Measurements from ENCODE around the gene CLTCL1.
"Not testable (repeated sequence)": the region's sequence is repeated elsewhere in the genome, so short reads cannot be mapped to it uniquely, and the experiment has no call there.

CLTCL1 gene

GRCh38 chr22:19291580-19292457 is at the start of gene CLTCL1:
Gene CLTCL1, minus strand, starts transcription at chr22:19291719. Its CDS starts 78 bp downstream, at chr22:19291641.
- DNase-seq (ENCODE audit: low read depth): no peak

DNA sequence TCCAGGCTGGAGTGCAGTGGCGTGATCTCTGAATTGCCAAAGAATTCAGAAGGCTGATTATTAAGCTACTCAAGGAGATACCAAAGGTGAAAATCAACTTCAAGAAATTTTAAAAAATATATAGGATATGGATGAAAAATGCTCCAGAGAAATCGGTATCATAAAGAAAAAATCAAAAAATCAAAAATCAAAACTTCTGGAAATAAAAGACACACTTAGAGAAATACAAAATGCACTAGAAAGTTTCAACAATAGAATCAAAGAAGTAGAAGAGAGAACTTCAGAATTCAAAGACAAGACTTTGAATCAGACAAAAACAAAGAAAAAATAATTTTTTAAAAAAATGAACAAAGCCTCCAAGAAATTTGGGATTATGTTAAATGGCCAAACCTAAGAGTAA is 45.6 kb upstream of the CLTCL1 start:
- no peak for DNase-seq (ENCODE audit: low read depth)

DNA sequence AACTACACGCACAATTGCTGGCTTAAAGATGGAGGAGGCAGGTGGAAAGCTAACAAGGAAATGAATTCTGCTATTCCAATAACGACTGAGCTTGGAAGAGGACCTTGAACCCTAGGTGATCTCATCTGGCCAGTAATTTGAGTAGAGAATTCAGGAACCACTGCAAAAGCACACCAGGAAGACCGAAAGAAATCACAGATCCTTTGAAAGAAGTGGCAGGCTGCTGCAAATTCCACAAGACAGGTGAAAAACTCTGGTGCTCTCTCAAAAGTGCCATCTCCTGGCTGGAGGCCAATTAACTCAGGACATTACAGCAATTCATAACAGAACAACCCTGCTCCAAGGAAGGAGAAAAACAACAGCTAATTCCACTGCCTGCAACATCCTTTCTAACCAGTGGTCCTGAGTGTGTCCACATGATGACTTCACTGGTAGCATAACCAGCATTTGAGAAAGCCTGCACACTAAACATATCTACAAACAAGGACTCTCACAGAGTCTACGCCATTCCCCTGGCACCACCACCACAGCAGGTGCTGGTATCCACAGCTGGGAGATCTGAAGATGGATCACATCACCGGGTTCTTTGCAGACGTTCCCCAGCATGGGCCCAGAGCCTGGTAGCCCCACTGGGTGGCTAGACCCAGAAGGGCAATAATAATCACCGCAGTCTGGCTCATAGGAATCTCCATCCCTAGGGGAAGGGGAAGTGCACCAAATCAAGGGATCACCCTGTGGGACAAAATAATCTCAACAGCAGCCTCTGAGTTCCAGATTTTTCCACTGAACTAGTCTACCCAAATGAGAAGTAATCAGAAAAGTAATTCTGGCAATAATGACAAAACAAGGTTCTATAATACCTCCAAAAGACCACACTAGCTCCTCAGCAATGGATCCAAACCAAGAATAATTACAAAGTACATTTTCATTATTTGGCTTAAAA is 44.9 kb upstream of the CLTCL1 start:
- DNase-seq (ENCODE audit: low read depth): no peak

DNA sequence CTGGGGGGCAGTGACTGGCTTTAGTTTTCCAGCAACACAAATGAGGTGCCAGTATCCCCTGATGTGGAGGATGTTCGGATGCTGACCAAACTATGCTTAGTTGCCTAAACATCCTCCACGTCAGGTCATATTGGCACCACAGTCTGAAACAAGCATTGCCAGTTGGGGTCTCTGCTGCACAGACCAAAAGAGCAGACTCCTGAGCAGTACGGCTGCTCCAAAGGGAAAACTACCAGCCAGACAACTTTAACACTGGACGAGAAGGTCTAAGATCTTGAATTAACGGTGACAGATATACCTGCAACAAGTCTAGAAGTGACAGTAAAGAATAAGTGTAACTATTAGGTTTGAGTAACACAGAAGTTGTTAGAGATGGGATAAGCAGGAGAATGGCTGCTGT is 40.5 kb upstream of the CLTCL1 start:
- no peak for DNase-seq (ENCODE audit: low read depth)

- DNase-seq (ENCODE audit: low read depth): no peak
Observed at GRCh38 chr22:19331474-19331873, 40.0 kb upstream of the CLTCL1 start.

DNA sequence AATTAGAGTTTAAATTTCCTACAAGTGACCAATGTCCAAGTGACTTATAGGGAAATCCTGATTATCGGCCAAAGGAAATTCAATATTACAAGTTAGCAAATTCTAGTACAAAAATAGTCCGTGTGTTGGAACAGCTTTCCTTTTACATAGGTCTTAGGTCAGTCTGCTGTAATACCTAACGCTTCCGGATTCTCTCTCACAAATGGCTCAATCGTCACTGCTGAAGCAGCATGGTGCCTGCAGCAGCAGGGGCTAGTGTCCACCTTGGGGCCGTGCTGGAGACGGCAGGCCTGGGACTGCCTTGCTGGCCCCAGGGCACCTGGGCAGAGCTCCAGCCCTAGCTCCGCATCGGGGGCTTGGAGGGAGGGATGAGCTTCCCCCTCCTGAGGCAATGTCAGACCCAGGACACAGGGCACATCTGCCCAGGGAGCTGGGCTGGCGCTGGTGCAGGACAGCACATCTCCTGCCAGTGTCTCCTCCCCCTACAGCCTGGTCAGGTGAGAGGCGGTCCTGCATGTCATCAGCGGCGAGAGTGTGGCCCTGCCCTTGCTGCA is 39.4 kb upstream of the CLTCL1 start:
- DNase-seq (ENCODE audit: low read depth): no peak

DNA sequence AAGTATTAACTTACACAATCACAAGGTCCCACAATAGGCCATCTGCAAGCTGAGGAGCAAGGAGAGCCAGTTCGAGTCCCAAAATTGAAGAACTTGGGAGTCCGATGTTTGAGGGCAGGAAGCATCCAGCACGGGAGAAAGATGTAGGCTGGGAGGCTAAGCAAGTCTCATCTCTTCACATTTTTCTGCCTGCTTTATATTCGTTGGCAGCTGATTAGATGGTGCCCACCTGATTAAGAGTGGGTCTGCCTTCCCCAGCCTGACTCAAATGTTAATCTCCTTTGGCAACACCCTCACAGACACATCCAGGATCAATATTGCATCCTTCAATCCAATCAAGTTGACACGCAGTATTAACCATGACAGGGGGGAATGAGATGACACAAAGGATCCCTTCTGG is 38.7 kb upstream of the CLTCL1 start:
- not testable (repeated sequence) for DNase-seq (ENCODE audit: low read depth)

GRCh38 chr22:19329454-19329853 is 37.9 kb upstream of the CLTCL1 start:
- no peak for DNase-seq (ENCODE audit: low read depth)

GRCh38 chr22:19325296-19325948 is 33.9 kb upstream of the CLTCL1 start:
- no peak for DNase-seq (ENCODE audit: low read depth)

DNA sequence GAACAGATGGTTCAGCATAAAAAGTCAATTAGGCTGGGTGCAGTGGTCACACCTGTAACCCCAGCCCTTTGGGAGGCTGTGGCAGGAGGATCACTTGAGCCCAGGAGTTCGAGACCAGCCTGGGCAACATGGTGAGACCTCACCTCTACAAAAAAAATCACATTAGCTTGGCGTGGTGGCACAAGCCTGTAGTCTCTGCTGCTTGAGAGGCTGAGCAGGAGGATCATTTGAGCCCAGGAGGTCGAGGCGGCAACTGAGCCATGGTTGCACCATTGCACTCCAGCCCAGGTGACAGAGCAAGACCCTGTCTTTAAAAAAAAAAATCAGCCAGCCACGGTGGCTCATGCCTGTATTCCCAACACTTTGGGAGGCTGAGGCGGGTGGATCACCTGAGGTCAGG is 31.9 kb upstream of the CLTCL1 start:
- DNase-seq (ENCODE audit: low read depth): not testable (repeated sequence)

GRCh38 chr22:19321757-19322156 is 30.2 kb upstream of the CLTCL1 start:
- DNase-seq (ENCODE audit: low read depth): no peak

- not testable (repeated sequence) for DNase-seq (ENCODE audit: low read depth)
Observed at GRCh38 chr22:19320136-19320535, 28.6 kb upstream of the CLTCL1 start.

DNA sequence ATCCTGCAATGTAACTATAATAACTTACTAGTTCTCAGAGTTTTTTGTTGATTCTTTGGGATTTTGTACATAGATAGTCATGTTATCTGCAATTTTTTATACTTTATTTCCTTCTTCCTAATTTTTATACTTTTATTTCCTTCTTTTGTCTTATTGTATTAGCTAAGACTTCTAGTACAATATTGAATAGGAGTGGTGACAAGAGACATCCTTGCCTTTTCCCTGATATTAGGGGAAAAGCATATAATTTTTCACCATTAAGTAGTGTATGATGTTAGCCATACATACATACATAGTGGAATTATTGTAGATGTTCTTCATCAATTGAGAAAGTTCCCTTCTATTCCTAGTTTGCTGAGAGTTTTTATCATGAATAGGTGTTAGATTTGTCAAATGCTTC is 27.8 kb upstream of the CLTCL1 start:
- no peak for DNase-seq (ENCODE audit: low read depth)

DNA sequence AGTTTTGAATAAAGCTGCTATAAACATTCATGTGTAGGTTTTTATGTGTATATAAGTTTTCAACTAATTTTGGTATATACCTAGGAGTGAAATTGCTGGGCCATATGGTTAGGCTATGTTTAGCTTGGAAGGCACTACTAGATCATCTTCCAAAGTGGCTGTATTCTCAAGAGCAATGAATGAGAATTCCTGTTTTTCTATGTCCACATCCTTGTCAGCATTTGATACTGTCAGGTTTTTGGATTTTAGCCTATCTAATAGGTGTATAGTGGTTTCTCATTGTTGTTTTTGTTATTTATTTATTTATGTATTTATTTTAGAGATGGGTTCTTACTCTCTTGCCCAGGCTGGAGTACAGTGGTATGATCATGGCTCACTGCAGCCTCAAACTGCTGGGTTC is 26.3 kb upstream of the CLTCL1 start:
- no peak for DNase-seq (ENCODE audit: low read depth)

- DNase-seq (ENCODE audit: low read depth): no peak
Observed at GRCh38 chr22:19307872-19308271, 16.4 kb upstream of the CLTCL1 start.

DNA sequence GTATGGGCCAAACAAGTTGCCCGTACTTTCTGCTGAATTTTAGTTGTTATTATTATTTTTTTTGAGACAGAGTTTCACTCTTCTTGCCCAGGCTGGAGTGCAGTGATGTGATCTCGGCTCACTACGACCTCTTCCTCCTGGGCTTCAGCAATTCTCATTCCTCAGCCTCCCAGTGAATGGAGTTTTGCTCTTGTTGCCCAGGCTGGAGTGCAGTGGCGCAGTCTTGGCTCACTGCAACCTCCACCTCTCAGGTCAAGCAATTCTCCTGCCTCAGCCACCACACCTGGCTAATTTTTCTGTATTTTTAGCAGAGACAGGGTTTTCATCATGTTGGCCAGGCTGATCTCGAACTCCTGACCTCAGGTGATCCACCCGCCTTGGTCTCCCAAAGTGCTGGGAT is 15.0 kb upstream of the CLTCL1 start:
- DNase-seq (ENCODE audit: low read depth): not testable (repeated sequence)

DNA sequence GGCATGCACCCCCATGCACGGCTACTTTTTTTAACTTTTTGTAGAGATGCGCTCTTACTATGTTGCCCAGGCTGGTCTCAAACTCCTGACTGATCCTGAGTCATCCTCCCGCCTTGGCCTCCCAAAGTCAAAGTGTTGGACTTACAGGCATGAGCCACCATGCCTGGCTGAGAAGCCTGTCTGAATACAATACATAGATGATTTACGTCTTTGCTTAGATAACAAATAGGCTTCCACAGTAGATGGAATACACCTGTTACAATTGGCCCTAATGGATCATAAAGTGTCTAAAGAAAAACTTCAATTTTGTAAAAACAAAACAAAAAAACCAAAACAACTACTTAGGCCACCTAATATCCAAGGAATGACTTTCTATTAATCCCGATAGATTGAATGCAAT is 13.0 kb upstream of the CLTCL1 start:
- no peak for DNase-seq (ENCODE audit: low read depth)

GRCh38 chr22:19303785-19304184 is 12.3 kb upstream of the CLTCL1 start:
- DNase-seq (ENCODE audit: low read depth): no peak

GRCh38 chr22:19295733-19296132 is 4.2 kb upstream of the CLTCL1 start:
- no peak for DNase-seq (ENCODE audit: low read depth)

GRCh38 chr22:19292458-19293230 is 1.1 kb upstream of the CLTCL1 start:
- no peak for DNase-seq (ENCODE audit: low read depth)

GRCh38 chr22:19291218-19291579 is 320 bp downstream of the CLTCL1 start:
- DNase-seq (ENCODE audit: low read depth): no peak

All from GM04503 (cell line).